Rectal smooth muscle tissue (tissue), 1 donor: ENCODE results near the gene PRR16.
"Not testable (repeated sequence)": the region's sequence is repeated elsewhere in the genome, so short reads cannot be mapped to it uniquely, and the experiment has no call there.

Source experiments
- H3K27ac ChIP-seq: one replicate; pipeline ENCODE4 v1.7.0; 2013; ENCODE audit warnings: low read depth, low read length, inconsistent platforms
- H3K27me3 ChIP-seq: one replicate; pipeline ENCODE4 v1.7.0; 2013; ENCODE audit warnings: low read length; ENCODE audit not compliant: control insufficient read depth, insufficient read depth
- H3K36me3 ChIP-seq: one replicate; pipeline ENCODE4 v1.7.0; 2013; ENCODE audit warnings: low read length; ENCODE audit not compliant: control insufficient read depth, insufficient read depth
- H3K4me1 ChIP-seq: one replicate; pipeline ENCODE4 v1.7.0; 2013; ENCODE audit warnings: low read length; ENCODE audit not compliant: control insufficient read depth, insufficient read depth
- H3K4me3 ChIP-seq: one replicate; pipeline ENCODE4 v1.7.0; 2013; ENCODE audit warnings: low read length
- H3K9ac ChIP-seq: one replicate; pipeline ENCODE4 v1.7.0; 2013; ENCODE audit warnings: low read length

PRR16 gene

GRCh38 chr5:120449501-120449900 lies 14.6 kb upstream of the PRR16 start:
- no peaks in the 10 kb centered on the region for H3K36me3 ChIP-seq
- H3K4me1 ChIP-seq = peaks cover 3% of the 10 kb centered on the region
- no peak overlapping the region for H3K27ac ChIP-seq
- H3K4me3 ChIP-seq = no peak overlapping the region
- no peaks in the 10 kb centered on the region for H3K27me3 ChIP-seq
- no peak overlapping the region for H3K9ac ChIP-seq

DNA sequence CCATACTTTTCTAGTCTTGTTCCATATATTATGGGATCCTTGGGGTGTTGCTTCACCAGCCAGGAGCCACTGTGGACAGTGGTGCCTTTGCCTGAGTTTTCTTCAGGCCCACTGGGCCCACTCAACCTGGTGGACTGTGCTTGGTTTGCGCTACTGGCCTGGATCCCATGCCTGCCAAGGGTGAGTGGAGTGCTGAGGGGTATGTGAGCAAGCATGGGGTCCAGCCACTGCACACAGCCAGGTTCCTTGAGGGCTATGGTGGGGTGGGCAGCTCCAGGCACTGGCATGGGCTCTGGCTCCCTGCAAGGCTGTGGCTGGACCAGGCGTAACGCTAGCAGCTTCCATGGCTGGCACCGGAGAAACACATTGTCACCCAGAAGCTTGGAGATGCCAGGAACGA lies 13.2 kb upstream of the PRR16 start:
- H3K4me3 ChIP-seq = no peak overlapping the region
- peaks cover 3% of the 10 kb centered on the region for H3K4me1 ChIP-seq
- no peak overlapping the region for H3K9ac ChIP-seq
- H3K36me3 ChIP-seq = no peaks in the 10 kb centered on the region
- H3K27me3 ChIP-seq = no peaks in the 10 kb centered on the region
- no peak overlapping the region for H3K27ac ChIP-seq

DNA sequence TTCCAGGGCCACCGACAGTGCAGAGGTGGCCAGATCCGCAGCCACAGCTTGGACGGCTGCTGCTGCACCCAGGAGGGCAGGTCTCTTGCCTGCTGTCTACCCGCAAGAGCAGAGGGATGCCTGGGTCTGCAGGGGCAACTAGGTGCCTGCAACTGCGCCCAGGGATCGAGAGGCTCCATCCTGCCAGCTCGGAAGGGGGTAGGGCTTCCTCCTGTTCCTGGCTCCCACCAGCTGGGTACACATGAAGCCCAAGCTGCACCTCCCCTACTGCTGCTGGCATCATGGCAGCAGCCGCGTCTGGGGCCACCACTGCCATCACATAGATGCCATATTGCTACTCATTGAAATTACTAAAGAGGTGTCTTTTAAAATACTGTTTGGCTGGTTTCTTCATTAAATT lies 12.7 kb upstream of the PRR16 start:
- Histone ChIP-seq H3K36me3 (no peaks in the 10 kb centered on the region), H3K9ac (no peak overlapping the region), H3K27me3 (no peaks in the 10 kb centered on the region), H3K4me1 (no peaks in the 10 kb centered on the region), H3K27ac (no peak overlapping the region), H3K4me3 (no peak overlapping the region)

GRCh38 chr5:120452471-120452870 lies 11.6 kb upstream of the PRR16 start:
- no peak overlapping the region for H3K9ac ChIP-seq

DNA sequence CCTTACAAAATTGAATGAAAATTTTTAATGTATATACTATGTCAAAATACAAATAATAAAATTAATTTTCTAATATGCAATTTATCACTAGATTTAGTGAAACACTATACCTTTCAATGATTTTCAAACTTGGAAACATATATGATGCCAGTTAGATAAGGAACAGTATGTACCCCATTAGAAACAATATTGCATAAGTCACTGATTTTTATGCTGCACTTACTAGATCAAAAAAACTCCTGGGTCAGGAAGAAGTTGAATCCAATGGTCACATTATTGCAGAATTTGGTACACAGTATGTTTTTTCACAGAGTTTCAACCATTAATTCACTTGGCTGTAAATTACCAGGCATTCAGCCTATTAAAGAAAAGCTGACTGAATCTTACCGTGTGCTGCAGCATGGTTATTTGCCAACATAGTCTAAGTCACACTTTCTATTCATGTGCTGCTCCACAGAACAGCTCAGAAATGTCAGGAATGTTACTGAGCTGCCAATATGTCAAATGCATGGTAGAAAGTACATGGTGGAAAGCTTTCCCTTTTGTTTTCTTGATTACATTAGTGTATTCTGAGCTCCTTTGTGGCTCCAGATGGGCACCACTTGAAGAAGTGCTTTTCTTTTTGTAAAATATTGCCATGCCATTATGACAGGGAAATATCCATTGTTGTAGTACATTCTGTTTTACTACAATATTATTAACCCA lies 9.9 kb upstream of the PRR16 start:
- Histone ChIP-seq H3K4me3 (no peak overlapping the region), H3K27me3 (no peaks in the 10 kb centered on the region)

More at GRCh38 chr5:120452471-120452870, 11.6 kb upstream of the PRR16 start:
- no peaks in the 10 kb centered on the region for H3K4me1 ChIP-seq
- H3K27ac ChIP-seq = no peak overlapping the region
- H3K36me3 ChIP-seq = no peaks in the 10 kb centered on the region
- no peaks in the 10 kb centered on the region for H3K27me3 ChIP-seq
- no peak overlapping the region for H3K4me3 ChIP-seq

GRCh38 chr5:120456006-120456405 lies 8.1 kb upstream of the PRR16 start:
- Histone ChIP-seq H3K36me3 (no peaks in the 10 kb centered on the region), H3K9ac (no peak overlapping the region), H3K4me1 (no peaks in the 10 kb centered on the region), H3K4me3 (no peak overlapping the region), H3K27me3 (no peaks in the 10 kb centered on the region), H3K27ac (no peak overlapping the region)

More for the DNA sequence above, 9.9 kb upstream of the PRR16 start:
- Histone ChIP-seq H3K36me3 (no peaks in the 10 kb centered on the region), H3K9ac (no peak overlapping the region), H3K4me1 (no peaks in the 10 kb centered on the region), H3K27ac (no peak overlapping the region)

DNA sequence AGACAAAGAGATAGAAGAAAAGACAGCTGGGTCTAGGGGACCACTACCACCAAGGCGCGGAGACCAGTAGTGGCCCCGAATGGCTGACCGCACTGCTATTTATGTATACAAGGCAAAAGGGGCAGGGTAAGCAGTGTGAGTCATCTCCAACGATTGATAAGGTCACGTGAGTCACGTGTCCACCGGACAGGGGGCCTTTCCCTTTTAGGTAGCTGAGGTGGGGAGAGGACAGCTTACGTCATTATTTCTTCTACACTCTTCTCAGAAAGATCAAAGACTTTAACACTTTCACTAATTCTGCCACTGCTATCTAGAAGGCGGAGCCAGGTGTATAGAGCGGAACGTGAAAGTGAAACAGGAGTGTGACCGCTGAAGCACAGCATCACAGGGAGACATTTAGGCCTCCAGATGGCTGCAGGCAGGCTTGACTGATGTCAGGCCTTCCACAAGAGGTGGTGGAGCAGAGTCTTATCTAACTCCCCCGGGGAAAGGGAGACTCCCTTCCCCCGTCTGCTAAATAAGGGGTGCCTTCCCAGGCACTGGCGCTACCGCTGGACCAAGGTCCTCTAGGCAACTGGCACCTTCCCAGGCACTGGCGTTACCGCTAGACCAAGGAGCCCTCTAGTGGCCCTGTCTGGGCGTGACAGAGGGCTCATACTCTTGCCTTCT lies 6.1 kb upstream of the PRR16 start:
- Histone ChIP-seq H3K4me1 (no peaks in the 10 kb centered on the region), H3K27me3 (no peaks in the 10 kb centered on the region), H3K4me3 (peak overlapping the region; percentile 60), H3K27ac (no peak overlapping the region), H3K36me3 (no peaks in the 10 kb centered on the region), H3K9ac (no peak overlapping the region)

- not testable (repeated sequence) for H3K4me1 ChIP-seq, H3K27me3 ChIP-seq, H3K27ac ChIP-seq
These were observed 5.6 kb upstream of the PRR16 start for GRCh38 chr5:120458508-120458847.

GRCh38 chr5:120461251-120461650 lies 2.8 kb upstream of the PRR16 start:
- no peaks in the 10 kb centered on the region for H3K36me3 ChIP-seq
- no peak overlapping the region for H3K4me3 ChIP-seq
- peaks cover 3% of the 10 kb centered on the region for H3K4me1 ChIP-seq
- no peak overlapping the region for H3K27ac ChIP-seq
- peaks cover 2% of the 10 kb centered on the region for H3K27me3 ChIP-seq
- no peak overlapping the region for H3K9ac ChIP-seq

More at GRCh38 chr5:120458508-120458847, 5.6 kb upstream of the PRR16 start:
- not testable (repeated sequence) for H3K4me3 ChIP-seq, H3K36me3 ChIP-seq, H3K9ac ChIP-seq

- Histone ChIP-seq H3K36me3 (no peaks in the 10 kb centered on the region), H3K4me3 (no peak overlapping the region), H3K4me1 (peaks cover 3% of the 10 kb centered on the region), H3K9ac (no peak overlapping the region), H3K27me3 (peaks cover 2% of the 10 kb centered on the region), H3K27ac (no peak overlapping the region)
These were observed 957 bp upstream of the PRR16 start for GRCh38 chr5:120463006-120463680.

- H3K36me3 ChIP-seq = no peaks in the 10 kb centered on the region
- H3K9ac ChIP-seq = no peak overlapping the region
- H3K27me3 ChIP-seq = peaks cover 2% of the 10 kb centered on the region
- H3K27ac ChIP-seq = no peak overlapping the region
- H3K4me1 ChIP-seq = peaks cover 3% of the 10 kb centered on the region
- H3K4me3 ChIP-seq = peak overlapping the region; percentile 68
These were observed 731 bp downstream of the PRR16 start for GRCh38 chr5:120464627-120465435.

GRCh38 chr5:120465436-120465961 lies 1.4 kb downstream of the PRR16 start:
- Histone ChIP-seq H3K4me1 (peaks cover 3% of the 10 kb centered on the region), H3K9ac (no peak overlapping the region), H3K36me3 (no peaks in the 10 kb centered on the region), H3K4me3 (peak overlapping the region; percentile 68), H3K27ac (no peak overlapping the region), H3K27me3 (peaks cover 2% of the 10 kb centered on the region)
